ENCODE measurements around the gene ABLIM3.

GRCh38 chr5:149203921-149204441, 62.7 kb downstream of the ABLIM3 start:
- TF ChIP-seq ZNF331 (CRISPR knock-in tag; IDR thresholded peaks at IDR 0.05; ENCODE audit: low read depth) = no peak
- no peak for TF ChIP-seq CTCF (conservative IDR thresholded peaks at IDR 0.05; ENCODE audit: low read depth in 2 of 2)
- TF ChIP-seq EZH2phosphoT487 (IDR thresholded peaks at IDR 0.05; ENCODE audit: unreplicated experiment) = no peak
- no peak for TF ChIP-seq POLR2AphosphoS5 (IDR thresholded peaks at IDR 0.05; ENCODE audit: low read depth)
- TF ChIP-seq NANOG (IDR thresholded peaks at IDR 0.05; ENCODE audit: borderline replicate concordance) = no peak
- no peak for TF ChIP-seq EZH2 (IDR thresholded peaks at IDR 0.05; ENCODE audit: low read depth, unreplicated experiment)
- TF ChIP-seq JUNB (IDR thresholded peaks at IDR 0.05; ENCODE audit: unreplicated experiment) = no peak
- no peak for TF ChIP-seq CREB1 (CRISPR knock-in tag; IDR thresholded peaks at IDR 0.05; ENCODE audit: low read depth)
- no peak for TF ChIP-seq REST (IDR thresholded peaks at IDR 0.05; ENCODE audit: unreplicated experiment)
- TF ChIP-seq ETS1 (IDR thresholded peaks at IDR 0.05) = no peak
- no peak for TF ChIP-seq ZNF114 (CRISPR knock-in tag; IDR thresholded peaks at IDR 0.05)
- TF ChIP-seq STAT1 (IDR thresholded peaks at IDR 0.05; ENCODE audit: unreplicated experiment) = no peak
- no peak for TF ChIP-seq ZNF462 (CRISPR knock-in tag; IDR thresholded peaks at IDR 0.05)

Data from GM23338 (cell line).